Testis (tissue), 3 donors: ENCODE measurements around the gene MEIS2. TPM values are rescaled to one million over a fixed set of nuclear protein-coding genes. Genes with fewer than 3 reads are reported as not detected.
A peak's percentile ranks its signal among the peaks of the same experiment; 100 is the strongest.

ENCODE experiments used
- DNase-seq: peaks from one replicate; pipeline ENCODE4 v3.0.0-alpha.2; 2019
- H3K27ac ChIP-seq, 2 donors: fragments of 200-600 bp; sonication (generic); one replicate each; pipeline ENCODE4 v1.5.1; 2019
- H3K27me3 ChIP-seq: fragments of 200-600 bp; sonication (generic); one replicate; pipeline ENCODE4 v1.5.1; 2019
- H3K36me3 ChIP-seq: fragments of 200-600 bp; sonication (generic); one replicate; pipeline ENCODE4 v1.5.1; 2017; ENCODE audit warnings: low read depth; ENCODE audit errors: missing control alignments
- H3K4me1 ChIP-seq: fragments of 200-600 bp; sonication (generic); one replicate; pipeline ENCODE4 v1.5.1; 2019
- H3K4me3 ChIP-seq, 2 donors: fragments of 200-600 bp; sonication (generic); one replicate each; pipeline ENCODE4 v1.5.1; 2017 to 2019
- H3K9me3 ChIP-seq: fragments of 200-600 bp; sonication (generic); one replicate; pipeline ENCODE4 v1.5.1; 2017
- POLR2A ChIP-seq: fragments of 450-650 bp; IDR thresholded peaks from one replicate; pipeline ENCODE4 v1.6.1; 2017; ENCODE audit warnings: antibody characterized with exemption, mild to moderate bottlenecking, moderate library complexity
- WGBS, 2 donors: methylation state at CpG; one replicate each; pipeline ENCODE4 v1.1.5; 2018; 5-methylcytosine and 5-hydroxymethylcytosine counted together
- intact Hi-C: fragments of 100-400 bp; cut with DNase I; formaldehyde crosslinking; loops from one replicate; pipeline ENCODE4 v1.15.1; 2023; ENCODE audit warnings: low total_unique reads
- polyA plus RNA-seq: library from polyadenylated mRNA; stranded (reverse); fragments of 350-450 nt; fragmentation: Illumina TruSeq; extraction: RNeasy Lipid Tissue Mini Kit (QIAGEN cat#74804); gene quantifications from one replicate; pipeline ENCODE4 v1.2.3, GENCODE V29; 2014; ENCODE audit warnings: low read depth, low replicate concordance; ENCODE audit not compliant: insufficient read depth
- total RNA-seq, 2 donors: library from RNA; depleted of rRNA; stranded (reverse); fragments of >200 nt; gene quantifications; one replicate each; pipeline ENCODE4 v1.2.3, GENCODE V29; 2016
- TF ChIP-seq, protein P1 (sequence below), 3 experiments: fragments of 450-650 bp in 2 of 3; fragments of 200-600 bp in 1 of 3; sonication (generic) in 1 of 3; IDR thresholded peaks; one replicate each; pipeline ENCODE4 v1.5.1; 2016 to 2019; ENCODE audit warnings: antibody characterized with exemption in 3 of 3, mild to moderate bottlenecking in 2 of 3, moderate library complexity in 1 of 3

The MEIS2 gene
- total and polyA plus RNA-seq, 3 donors from 2014 or later: 7.0 to 19.4 (median 15.7) TPM

DNA sequence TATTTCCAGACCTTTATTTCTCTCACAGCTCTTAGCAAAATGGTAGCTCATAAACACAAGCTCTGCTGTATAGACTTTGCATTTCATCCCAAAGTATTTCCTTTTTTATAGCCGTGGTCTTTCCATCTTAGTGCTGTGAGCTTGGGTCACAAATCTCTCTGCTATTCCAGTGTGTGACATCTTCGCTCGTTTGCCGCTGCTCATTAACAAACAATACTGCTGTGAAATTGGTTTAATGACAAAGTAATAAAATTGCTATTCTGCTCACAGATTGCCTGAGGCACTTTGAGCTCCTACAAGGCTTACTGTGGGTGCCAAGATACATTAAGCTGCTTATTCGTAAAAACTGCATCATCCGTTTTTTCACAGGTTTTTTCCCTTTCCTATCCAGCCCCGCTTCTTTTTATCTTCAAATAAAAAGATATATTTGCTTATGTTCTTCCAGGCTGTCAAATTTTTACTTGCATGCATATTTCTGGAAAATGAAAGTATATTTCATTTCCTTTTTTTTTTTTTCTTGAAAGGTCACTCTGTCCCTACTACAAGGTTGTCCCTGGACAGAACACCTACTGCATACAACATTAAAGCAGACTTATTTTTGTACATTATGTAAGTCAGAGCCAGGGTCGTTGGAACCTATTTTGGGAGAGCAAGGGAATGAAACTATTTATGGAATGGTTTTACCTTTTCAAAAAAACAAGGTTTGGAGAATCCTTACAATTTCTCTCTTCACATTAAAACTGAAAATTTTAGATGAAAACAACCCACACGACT is 174.5 kb downstream of the MEIS2 start:
- Histone ChIP-seq H3K36me3 (no peaks in the 10 kb centered on the region), H3K27ac (no peak overlapping the region), H3K9me3 (no peaks in the 10 kb centered on the region), H3K4me1 (no peaks in the 10 kb centered on the region), H3K27me3 (no peaks in the 10 kb centered on the region), H3K4me3 (no peak overlapping the region)
- 74 to 76% methylated on average over 9 of the region's 9 CpGs for WGBS, 2 donors
- DNase-seq: no peak
- TF ChIP-seq, protein P1, sequence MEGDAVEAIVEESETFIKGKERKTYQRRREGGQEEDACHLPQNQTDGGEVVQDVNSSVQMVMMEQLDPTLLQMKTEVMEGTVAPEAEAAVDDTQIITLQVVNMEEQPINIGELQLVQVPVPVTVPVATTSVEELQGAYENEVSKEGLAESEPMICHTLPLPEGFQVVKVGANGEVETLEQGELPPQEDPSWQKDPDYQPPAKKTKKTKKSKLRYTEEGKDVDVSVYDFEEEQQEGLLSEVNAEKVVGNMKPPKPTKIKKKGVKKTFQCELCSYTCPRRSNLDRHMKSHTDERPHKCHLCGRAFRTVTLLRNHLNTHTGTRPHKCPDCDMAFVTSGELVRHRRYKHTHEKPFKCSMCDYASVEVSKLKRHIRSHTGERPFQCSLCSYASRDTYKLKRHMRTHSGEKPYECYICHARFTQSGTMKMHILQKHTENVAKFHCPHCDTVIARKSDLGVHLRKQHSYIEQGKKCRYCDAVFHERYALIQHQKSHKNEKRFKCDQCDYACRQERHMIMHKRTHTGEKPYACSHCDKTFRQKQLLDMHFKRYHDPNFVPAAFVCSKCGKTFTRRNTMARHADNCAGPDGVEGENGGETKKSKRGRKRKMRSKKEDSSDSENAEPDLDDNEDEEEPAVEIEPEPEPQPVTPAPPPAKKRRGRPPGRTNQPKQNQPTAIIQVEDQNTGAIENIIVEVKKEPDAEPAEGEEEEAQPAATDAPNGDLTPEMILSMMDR (IDR thresholded peaks at IDR 0.05): no peak
- TF ChIP-seq POLR2A: no peak
- intact Hi-C loops: no loop called here

DNA sequence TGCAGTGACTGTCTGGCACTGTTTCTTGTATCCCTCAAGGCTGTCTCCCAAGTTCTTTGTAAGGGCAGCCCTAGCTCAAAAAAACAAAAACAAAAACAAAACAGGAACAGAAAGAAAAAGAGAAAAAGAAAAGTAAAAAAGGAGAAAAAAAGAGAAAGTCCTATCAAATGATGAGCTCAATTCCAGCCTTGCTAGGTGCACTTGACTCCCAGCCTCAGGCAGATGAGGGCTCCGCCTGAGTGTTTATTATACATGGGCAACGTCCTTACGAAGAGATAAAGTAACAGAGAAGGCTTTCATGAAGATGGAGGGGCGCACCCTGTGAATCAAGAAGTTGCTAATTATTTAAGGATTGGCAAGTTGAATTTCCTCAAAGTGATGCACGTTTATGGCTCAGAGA is 175.3 kb downstream of the MEIS2 start:
- intact Hi-C loops: no loop called here
- H3K9me3 ChIP-seq: no peaks in the 10 kb centered on the region
- no peak overlapping the region for H3K4me3 ChIP-seq
- WGBS, 2 donors: 58 to 68% methylated on average over 5 of the region's 5 CpGs
- H3K4me1 ChIP-seq: no peaks in the 10 kb centered on the region
- H3K36me3 ChIP-seq: no peaks in the 10 kb centered on the region
- TF ChIP-seq POLR2A: no peak
- TF ChIP-seq, protein P1 (IDR thresholded peaks at IDR 0.05): no peak
- no peak for DNase-seq
- H3K27ac ChIP-seq: no peak overlapping the region
- no peaks in the 10 kb centered on the region for H3K27me3 ChIP-seq

DNA sequence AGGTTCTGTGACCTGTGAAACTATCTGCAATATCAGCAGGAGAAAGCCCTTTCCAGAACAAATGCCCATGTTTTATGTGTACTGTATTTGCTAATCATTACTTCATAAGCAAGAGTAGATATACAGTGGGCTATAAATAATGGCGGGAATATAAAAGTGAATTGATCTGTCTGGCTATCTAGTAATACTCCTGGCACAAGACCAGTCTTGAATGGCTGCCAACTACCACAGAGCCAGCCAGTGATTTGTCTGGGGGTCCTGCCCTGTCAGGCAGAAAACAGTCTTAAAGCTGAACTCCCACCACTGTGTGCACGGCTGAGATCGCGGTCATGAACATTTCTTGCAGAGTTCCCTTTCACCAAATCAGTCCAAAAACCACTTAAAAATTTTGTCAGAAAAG is 176.3 kb downstream of the MEIS2 start:
- Histone ChIP-seq H3K27ac (no peak overlapping the region), H3K27me3 (no peaks in the 10 kb centered on the region), H3K4me1 (no peaks in the 10 kb centered on the region), H3K36me3 (no peaks in the 10 kb centered on the region), H3K4me3 (no peak overlapping the region), H3K9me3 (no peaks in the 10 kb centered on the region)
- WGBS, 2 donors: 52 to 56% methylated on average over 4 of the region's 4 CpGs
- no peak for DNase-seq
- TF ChIP-seq POLR2A: no peak
- TF ChIP-seq, protein P1 (IDR thresholded peaks at IDR 0.05): no peak
- intact Hi-C loops: no loop called here

DNA sequence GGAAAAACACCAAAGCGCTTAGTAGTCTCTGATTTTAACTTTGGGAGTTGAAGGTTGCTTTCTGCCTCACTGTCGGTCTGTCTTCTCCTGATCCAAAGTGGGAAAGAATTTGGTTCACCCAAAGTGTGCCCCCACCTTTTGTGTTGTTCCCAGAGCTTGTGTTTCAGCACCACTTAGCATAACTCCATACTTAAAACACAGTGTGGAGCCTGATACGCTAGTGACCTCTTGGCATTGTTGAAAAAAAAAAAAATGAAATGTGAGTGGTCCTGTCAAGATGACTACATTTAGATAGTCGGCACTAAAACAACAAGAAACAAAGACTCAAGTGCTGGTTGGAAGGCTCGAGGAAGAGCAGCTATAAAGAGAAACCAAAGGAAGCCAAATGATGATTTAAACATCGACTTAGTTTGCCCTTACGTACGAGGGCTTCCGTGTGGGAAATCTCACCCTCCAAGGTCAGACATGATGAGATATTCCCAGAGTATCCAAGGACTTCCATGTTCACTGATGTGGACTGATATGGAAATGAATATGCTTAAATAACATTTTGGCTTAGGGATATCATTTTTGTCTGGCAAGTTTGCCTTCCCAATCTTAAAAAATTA is 178.8 kb downstream of the MEIS2 start:
- Histone ChIP-seq H3K4me1 (no peaks in the 10 kb centered on the region), H3K36me3 (no peaks in the 10 kb centered on the region), H3K27ac (peak overlapping the region in 1 of 2 donors; percentile 23), H3K9me3 (no peaks in the 10 kb centered on the region), H3K27me3 (no peaks in the 10 kb centered on the region), H3K4me3 (no peak overlapping the region)
- 48 to 50% methylated on average over 9 of the region's 9 CpGs for WGBS, 2 donors
- TF ChIP-seq, protein P1 (IDR thresholded peaks at IDR 0.05): no peak
- TF ChIP-seq POLR2A: no peak
- no peak for DNase-seq
- intact Hi-C loops: no loop called here
